ENCODE measurements around the gene GCC2.

Gene GCC2

DNA sequence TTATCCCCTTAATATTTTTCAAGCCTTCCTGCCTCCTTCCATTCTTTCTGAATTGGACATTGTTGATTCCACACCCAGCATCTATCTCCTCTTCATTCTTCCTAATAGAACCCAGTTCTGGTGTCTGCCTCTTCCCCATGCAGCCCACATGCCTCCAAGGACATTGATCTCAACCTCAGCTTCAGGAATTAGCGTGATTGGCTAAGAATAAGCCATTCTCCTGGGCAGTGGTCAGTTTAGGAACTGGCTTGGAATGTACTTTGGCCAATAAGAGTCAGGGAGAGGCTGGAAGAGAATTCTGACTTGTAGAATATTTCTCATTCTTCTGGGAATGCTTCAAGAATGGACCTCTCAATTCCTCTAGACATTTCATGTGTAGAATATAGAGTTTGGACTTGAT lies 25.9 kb upstream of the GCC2 start:
- no peak for TF ChIP-seq POLR2AphosphoS5 (IDR thresholded peaks at IDR 0.05; ENCODE audit: low read depth, low read length)
- no peak for TF ChIP-seq TAF1 (IDR thresholded peaks at IDR 0.05; ENCODE audit: borderline replicate concordance, insufficient read depth, low read length)
- no peak for TF ChIP-seq FOXP2 (optimal IDR thresholded peaks at IDR 0.05; ENCODE audit: borderline replicate concordance, extremely low read depth, extremely low read length, insufficient read depth)
- no peak for TF ChIP-seq SIN3A (IDR thresholded peaks at IDR 0.05; ENCODE audit: borderline replicate concordance, insufficient read depth, low read length)
- no peak for TF ChIP-seq REST (IDR thresholded peaks at IDR 0.05; ENCODE audit: insufficient read depth in 1 of 2, low read depth in 2 of 2, low read length in 2 of 2)

DNA sequence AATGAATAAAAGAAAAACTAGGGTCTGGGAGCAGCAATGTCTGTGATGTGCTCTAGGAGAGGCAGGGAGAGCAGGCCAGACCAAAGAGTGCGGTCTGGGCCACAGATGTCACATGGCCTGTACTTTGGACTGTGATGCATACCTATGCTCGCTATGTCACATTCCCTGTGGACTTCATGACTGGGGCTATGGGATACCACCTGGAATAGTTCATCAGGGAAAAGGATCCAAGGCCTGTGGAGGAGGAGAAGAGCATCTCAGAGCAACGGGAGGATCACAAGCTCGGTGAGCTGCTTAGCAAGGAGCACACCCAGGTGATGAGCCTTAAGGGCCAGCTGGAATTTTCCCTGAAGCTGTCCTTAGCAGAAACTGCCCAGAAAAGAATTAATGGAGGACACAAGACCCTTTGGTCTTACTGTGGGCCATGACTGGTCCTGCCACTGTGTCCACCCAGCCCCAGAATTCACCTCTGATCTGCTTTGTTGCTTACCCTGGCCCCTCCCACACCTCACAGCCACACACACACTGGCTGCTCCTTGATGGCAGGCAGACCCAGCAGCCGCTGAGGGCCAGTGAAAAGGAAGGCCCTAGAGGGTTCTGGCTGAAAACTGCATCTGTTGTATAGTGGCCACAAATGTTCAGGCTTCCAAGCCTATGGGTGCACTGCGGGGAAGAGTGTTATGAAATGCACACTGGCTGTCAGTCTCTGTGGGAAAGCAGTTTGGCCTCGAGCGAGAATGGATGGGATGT lies 25.3 kb upstream of the GCC2 start:
- no peak for TF ChIP-seq REST (IDR thresholded peaks at IDR 0.05; ENCODE audit: insufficient read depth in 1 of 2, low read depth in 2 of 2, low read length in 2 of 2)
- TF ChIP-seq SIN3A (IDR thresholded peaks at IDR 0.05; ENCODE audit: borderline replicate concordance, insufficient read depth, low read length), result no peak
- TF ChIP-seq TAF1 (IDR thresholded peaks at IDR 0.05; ENCODE audit: borderline replicate concordance, insufficient read depth, low read length), result no peak
- TF ChIP-seq FOXP2 (optimal IDR thresholded peaks at IDR 0.05; ENCODE audit: borderline replicate concordance, extremely low read depth, extremely low read length, insufficient read depth), result no peak
- TF ChIP-seq POLR2AphosphoS5 (IDR thresholded peaks at IDR 0.05; ENCODE audit: low read depth, low read length), result no peak

GRCh38 chr2:108428286-108429009 lies 20.6 kb upstream of the GCC2 start:
- TF ChIP-seq TAF1 (IDR thresholded peaks at IDR 0.05; ENCODE audit: borderline replicate concordance, insufficient read depth, low read length) (no peak), REST (IDR thresholded peaks at IDR 0.05; ENCODE audit: insufficient read depth in 1 of 2, low read depth in 2 of 2, low read length in 2 of 2) (no peak), FOXP2 (optimal IDR thresholded peaks at IDR 0.05; ENCODE audit: borderline replicate concordance, extremely low read depth, extremely low read length, insufficient read depth) (no peak), SIN3A (IDR thresholded peaks at IDR 0.05; ENCODE audit: borderline replicate concordance, insufficient read depth, low read length) (no peak), POLR2AphosphoS5 (IDR thresholded peaks at IDR 0.05; ENCODE audit: low read depth, low read length) (no peak)

DNA sequence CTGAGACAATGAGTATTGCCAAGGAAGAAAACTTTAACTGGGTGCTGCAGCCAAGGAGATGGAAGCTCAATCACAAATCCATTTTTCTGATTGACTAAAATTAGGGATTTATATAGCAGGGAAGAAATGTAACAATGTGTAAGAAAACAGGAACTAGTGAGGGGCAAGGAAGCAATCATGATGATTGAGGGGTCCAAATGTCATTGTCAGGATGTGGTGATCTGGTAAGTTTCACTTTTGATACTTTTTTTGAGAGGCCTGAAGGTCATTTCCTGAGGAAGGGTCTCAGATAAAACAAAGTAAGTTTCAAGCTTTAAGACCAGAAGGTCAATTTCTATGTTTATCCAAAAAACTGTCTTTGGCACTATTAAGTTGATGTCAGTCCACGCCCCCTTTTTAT lies 12.0 kb upstream of the GCC2 start:
- no peak for TF ChIP-seq FOXP2 (optimal IDR thresholded peaks at IDR 0.05; ENCODE audit: borderline replicate concordance, extremely low read depth, extremely low read length, insufficient read depth)
- no peak for TF ChIP-seq TAF1 (IDR thresholded peaks at IDR 0.05; ENCODE audit: borderline replicate concordance, insufficient read depth, low read length)
- no peak for TF ChIP-seq REST (IDR thresholded peaks at IDR 0.05; ENCODE audit: insufficient read depth in 1 of 2, low read depth in 2 of 2, low read length in 2 of 2)
- no peak for TF ChIP-seq SIN3A (IDR thresholded peaks at IDR 0.05; ENCODE audit: borderline replicate concordance, insufficient read depth, low read length)
- no peak for TF ChIP-seq POLR2AphosphoS5 (IDR thresholded peaks at IDR 0.05; ENCODE audit: low read depth, low read length)
